Measurements from ENCODE around the gene DDC.

DDC gene, protein sequence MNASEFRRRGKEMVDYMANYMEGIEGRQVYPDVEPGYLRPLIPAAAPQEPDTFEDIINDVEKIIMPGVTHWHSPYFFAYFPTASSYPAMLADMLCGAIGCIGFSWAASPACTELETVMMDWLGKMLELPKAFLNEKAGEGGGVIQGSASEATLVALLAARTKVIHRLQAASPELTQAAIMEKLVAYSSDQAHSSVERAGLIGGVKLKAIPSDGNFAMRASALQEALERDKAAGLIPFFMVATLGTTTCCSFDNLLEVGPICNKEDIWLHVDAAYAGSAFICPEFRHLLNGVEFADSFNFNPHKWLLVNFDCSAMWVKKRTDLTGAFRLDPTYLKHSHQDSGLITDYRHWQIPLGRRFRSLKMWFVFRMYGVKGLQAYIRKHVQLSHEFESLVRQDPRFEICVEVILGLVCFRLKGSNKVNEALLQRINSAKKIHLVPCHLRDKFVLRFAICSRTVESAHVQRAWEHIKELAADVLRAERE

DNA sequence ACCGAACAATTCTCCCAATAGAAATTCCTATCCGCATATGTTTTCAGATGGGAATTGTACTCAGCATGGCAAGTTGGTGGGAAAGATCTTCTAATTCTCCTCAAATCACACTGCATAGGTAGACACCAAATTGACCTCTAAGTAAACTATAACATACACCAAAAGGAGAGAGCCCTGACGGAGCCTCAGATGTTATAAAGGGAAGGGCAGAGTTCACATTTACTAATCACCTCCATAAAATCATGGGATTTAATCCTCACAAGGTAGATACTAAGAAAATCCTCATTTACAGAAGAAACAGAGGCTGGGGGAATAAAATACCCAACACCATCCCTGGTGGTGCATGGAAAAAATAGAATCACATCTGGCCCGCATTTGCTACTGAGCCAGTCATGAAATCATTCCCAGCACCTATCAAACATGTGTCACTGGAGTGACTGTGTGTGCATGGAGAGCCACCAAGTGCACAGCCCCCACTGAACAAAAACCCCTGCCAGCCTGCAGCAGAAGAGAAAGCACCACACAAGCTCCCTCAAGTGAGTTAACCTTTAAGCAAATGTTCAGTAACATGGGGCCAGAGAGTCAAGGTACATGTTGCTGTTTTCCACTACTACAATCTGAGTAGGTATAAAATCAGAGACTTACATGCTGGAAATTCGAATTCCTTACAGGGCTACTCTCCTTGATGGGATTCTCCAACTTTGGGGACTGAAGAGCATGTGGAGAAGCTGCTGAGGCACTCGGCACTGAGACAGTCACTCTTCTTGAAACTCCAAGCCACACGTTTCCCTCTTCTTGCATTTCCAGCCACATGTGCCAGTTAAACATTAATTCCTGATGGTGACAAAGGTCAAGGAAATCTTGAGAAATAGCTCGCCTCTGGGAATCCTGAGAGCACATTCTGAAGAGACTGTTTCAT lies at the start of gene DDC:
DDC (minus strand) TSS at position 766 of the 919 bp plus-strand sequence. CDS start 21,320 bp downstream, outside the sequence.
- Mint-ChIP-seq H3K27me3 (ENCODE audit: low read depth) (no peaks in the 10 kb centered on the region), H3K4me3 (no peak within 1 kb of the TSS), H3K36me3 (ENCODE audit: low read depth) (no peaks in the 10 kb centered on the region), H3K4me1 (ENCODE audit: low read depth) (no peaks in the 10 kb centered on the region), H3K27ac (no peak within 1 kb of the TSS), H3K9me3 (no peaks in the 10 kb centered on the region)

- Mint-ChIP-seq H3K27ac (no peak overlapping the region), H3K9me3 (peaks cover 2% of the 10 kb centered on the region), H3K27me3 (ENCODE audit: low read depth) (peaks cover 12% of the 10 kb centered on the region), H3K4me1 (ENCODE audit: low read depth) (peaks cover 19% of the 10 kb centered on the region), H3K36me3 (ENCODE audit: low read depth) (no peaks in the 10 kb centered on the region), H3K4me3 (no peak overlapping the region)
Measured at GRCh38 chr7:50613473-50613872, 48.3 kb upstream of the DDC start.

- H3K4me1 Mint-ChIP-seq (ENCODE audit: low read depth): peaks cover 26% of the 10 kb centered on the region
Measured at GRCh38 chr7:50612704-50613103, 47.5 kb upstream of the DDC start.

GRCh38 chr7:50610521-50611277 lies 45.5 kb upstream of the DDC start:
- peaks cover 12% of the 10 kb centered on the region for H3K27me3 Mint-ChIP-seq (ENCODE audit: low read depth)
- peak overlapping the region; percentile 36 for H3K27ac Mint-ChIP-seq
- peaks cover 3% of the 10 kb centered on the region for H3K36me3 Mint-ChIP-seq (ENCODE audit: low read depth)
- H3K9me3 Mint-ChIP-seq: peaks cover 11% of the 10 kb centered on the region
- peaks cover 28% of the 10 kb centered on the region for H3K4me1 Mint-ChIP-seq (ENCODE audit: low read depth)
- H3K4me3 Mint-ChIP-seq: peak overlapping the region; percentile 6

More at GRCh38 chr7:50612704-50613103, 47.5 kb upstream of the DDC start:
- Mint-ChIP-seq H3K36me3 (ENCODE audit: low read depth) (no peaks in the 10 kb centered on the region), H3K9me3 (peaks cover 10% of the 10 kb centered on the region), H3K27ac (no peak overlapping the region), H3K27me3 (ENCODE audit: low read depth) (peaks cover 12% of the 10 kb centered on the region), H3K4me3 (no peak overlapping the region)

- no peak overlapping the region for H3K27ac Mint-ChIP-seq
- H3K4me3 Mint-ChIP-seq: peak overlapping the region; percentile 11
- peaks cover 26% of the 10 kb centered on the region for H3K4me1 Mint-ChIP-seq (ENCODE audit: low read depth)
- H3K27me3 Mint-ChIP-seq (ENCODE audit: low read depth): peaks cover 12% of the 10 kb centered on the region
- peaks cover 11% of the 10 kb centered on the region for H3K9me3 Mint-ChIP-seq
- peaks cover 3% of the 10 kb centered on the region for H3K36me3 Mint-ChIP-seq (ENCODE audit: low read depth)
Measured at GRCh38 chr7:50608196-50608906, 43.1 kb upstream of the DDC start.

DNA sequence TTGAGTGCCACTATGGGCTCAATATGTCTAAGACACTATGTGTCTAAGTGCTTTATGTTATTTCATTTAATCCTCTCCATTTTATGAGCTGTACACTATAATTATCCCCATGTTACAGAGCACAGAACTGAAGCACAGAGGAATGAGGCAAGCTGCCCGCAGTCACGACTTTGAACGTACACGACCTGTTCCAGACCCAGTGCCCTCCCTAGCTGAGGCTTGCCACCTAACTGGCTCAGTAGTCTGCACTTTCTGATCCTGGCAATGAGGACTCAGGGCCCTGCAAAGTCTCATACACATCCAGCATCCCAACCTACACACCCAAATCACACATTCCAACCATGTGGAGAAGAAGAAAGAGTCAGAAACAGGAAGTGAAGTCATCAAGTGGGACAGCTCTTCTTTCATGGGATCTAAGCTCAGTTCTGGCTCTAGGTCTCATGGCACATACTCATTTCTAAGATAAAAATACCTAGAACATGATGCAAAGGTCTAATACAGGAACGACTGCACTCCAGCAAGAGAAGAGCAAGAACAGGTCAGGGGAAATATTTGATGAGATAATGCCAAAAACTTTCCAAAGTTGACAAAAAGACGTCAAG lies 42.4 kb upstream of the DDC start:
- H3K9me3 Mint-ChIP-seq: peaks cover 11% of the 10 kb centered on the region
- no peak overlapping the region for H3K27ac Mint-ChIP-seq
- peaks cover 3% of the 10 kb centered on the region for H3K36me3 Mint-ChIP-seq (ENCODE audit: low read depth)
- H3K4me3 Mint-ChIP-seq: no peak overlapping the region
- peaks cover 26% of the 10 kb centered on the region for H3K4me1 Mint-ChIP-seq (ENCODE audit: low read depth)
- H3K27me3 Mint-ChIP-seq (ENCODE audit: low read depth): peaks cover 8% of the 10 kb centered on the region

DNA sequence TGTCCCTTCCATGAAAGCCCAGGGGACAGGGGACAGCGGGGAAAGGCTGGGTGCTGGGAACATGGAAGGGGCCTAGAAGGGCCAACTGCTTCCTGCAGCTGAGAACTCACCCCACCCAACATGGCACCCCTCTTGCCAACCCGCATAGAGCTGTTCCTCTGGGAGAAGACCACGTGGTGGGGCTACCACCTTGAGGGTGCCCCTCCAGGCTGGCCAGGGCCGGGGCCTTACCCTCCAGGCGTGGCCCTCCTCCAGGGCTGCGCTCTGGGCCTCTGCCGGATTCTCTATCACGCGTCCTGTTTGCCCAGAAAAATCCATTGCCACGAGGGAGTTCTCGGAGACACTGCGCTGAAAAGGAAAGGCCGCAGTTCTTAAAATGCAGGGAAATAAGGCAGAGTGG lies 39.9 kb upstream of the DDC start:
- peaks cover 16% of the 10 kb centered on the region for H3K4me1 Mint-ChIP-seq (ENCODE audit: low read depth)
- H3K27me3 Mint-ChIP-seq (ENCODE audit: low read depth): peaks cover 18% of the 10 kb centered on the region
- H3K9me3 Mint-ChIP-seq: peaks cover 11% of the 10 kb centered on the region
- no peak overlapping the region for H3K4me3 Mint-ChIP-seq
- peaks cover 4% of the 10 kb centered on the region for H3K36me3 Mint-ChIP-seq (ENCODE audit: low read depth)
- no peak overlapping the region for H3K27ac Mint-ChIP-seq

- H3K4me1 Mint-ChIP-seq (ENCODE audit: low read depth): peaks cover 12% of the 10 kb centered on the region
- H3K4me3 Mint-ChIP-seq: no peak overlapping the region
- H3K27ac Mint-ChIP-seq: no peak overlapping the region
- H3K36me3 Mint-ChIP-seq (ENCODE audit: low read depth): peaks cover 4% of the 10 kb centered on the region
- H3K9me3 Mint-ChIP-seq: peaks cover 7% of the 10 kb centered on the region
- H3K27me3 Mint-ChIP-seq (ENCODE audit: low read depth): peaks cover 18% of the 10 kb centered on the region
Measured at GRCh38 chr7:50603287-50603686, 38.1 kb upstream of the DDC start.

- H3K27ac Mint-ChIP-seq: no peak overlapping the region
- H3K4me1 Mint-ChIP-seq (ENCODE audit: low read depth): peaks cover 21% of the 10 kb centered on the region
- peaks cover 26% of the 10 kb centered on the region for H3K27me3 Mint-ChIP-seq (ENCODE audit: low read depth)
- H3K9me3 Mint-ChIP-seq: no peaks in the 10 kb centered on the region
- no peak overlapping the region for H3K4me3 Mint-ChIP-seq
- H3K36me3 Mint-ChIP-seq (ENCODE audit: low read depth): peaks cover 1% of the 10 kb centered on the region
Measured at GRCh38 chr7:50599385-50599784, 34.2 kb upstream of the DDC start.

- Mint-ChIP-seq H3K27ac (no peak overlapping the region), H3K4me3 (no peak overlapping the region), H3K9me3 (no peaks in the 10 kb centered on the region), H3K4me1 (ENCODE audit: low read depth) (peaks cover 24% of the 10 kb centered on the region), H3K27me3 (ENCODE audit: low read depth) (peaks cover 26% of the 10 kb centered on the region), H3K36me3 (ENCODE audit: low read depth) (peaks cover 1% of the 10 kb centered on the region)
Measured at GRCh38 chr7:50598460-50599343, 33.5 kb upstream of the DDC start.

- Mint-ChIP-seq H3K9me3 (no peaks in the 10 kb centered on the region), H3K4me3 (no peak overlapping the region)
Measured at GRCh38 chr7:50596484-50596883, 31.3 kb upstream of the DDC start.

DNA sequence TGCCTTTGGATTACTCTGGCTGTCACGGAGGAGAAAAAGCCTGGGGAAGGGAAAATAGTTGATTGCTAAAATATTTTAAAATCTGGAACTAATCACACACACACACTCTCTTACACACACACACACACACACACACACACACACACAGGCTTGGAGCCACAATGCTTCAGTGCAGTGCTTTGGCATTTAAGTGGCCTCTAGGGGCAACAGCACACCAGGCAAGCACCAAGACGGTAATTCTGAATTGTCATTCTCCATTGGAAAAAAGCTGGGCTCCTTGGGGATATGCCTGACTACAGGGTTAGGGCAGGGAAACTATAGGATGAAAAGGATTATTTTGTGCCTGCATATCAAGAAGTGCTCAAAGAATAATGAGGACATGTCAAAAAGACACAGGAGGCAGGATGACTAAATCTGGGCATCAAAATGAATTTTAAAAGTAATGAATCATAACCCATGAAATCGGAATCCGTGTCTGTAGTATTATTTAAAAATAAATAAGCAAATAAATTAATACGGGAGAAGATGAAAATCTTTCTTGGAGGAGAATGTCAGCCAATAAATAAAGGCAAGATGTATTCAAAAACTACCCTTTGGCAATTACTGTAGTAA lies 30.4 kb upstream of the DDC start:
- peaks cover 24% of the 10 kb centered on the region for H3K4me1 Mint-ChIP-seq (ENCODE audit: low read depth)
- H3K27me3 Mint-ChIP-seq (ENCODE audit: low read depth): peaks cover 21% of the 10 kb centered on the region
- H3K36me3 Mint-ChIP-seq (ENCODE audit: low read depth): peaks cover 3% of the 10 kb centered on the region
- no peak overlapping the region for H3K27ac Mint-ChIP-seq
- H3K4me3 Mint-ChIP-seq: no peak overlapping the region
- no peaks in the 10 kb centered on the region for H3K9me3 Mint-ChIP-seq

More at GRCh38 chr7:50596484-50596883, 31.3 kb upstream of the DDC start:
- H3K27me3 Mint-ChIP-seq (ENCODE audit: low read depth): peaks cover 26% of the 10 kb centered on the region
- H3K36me3 Mint-ChIP-seq (ENCODE audit: low read depth): peaks cover 3% of the 10 kb centered on the region
- peaks cover 24% of the 10 kb centered on the region for H3K4me1 Mint-ChIP-seq (ENCODE audit: low read depth)
- H3K27ac Mint-ChIP-seq: no peak overlapping the region
